ENCODE measurements around the gene MRPL21. TPM values are rescaled to one million over a fixed set of nuclear protein-coding genes. Genes with fewer than 3 reads are reported as not detected.

MRPL21 gene
- total RNA-seq, 4 donors from 2014 or later = 9.0 to 121 (median 52.8) TPM

GRCh38 chr11:68843703-68844312 lies 59.8 kb downstream of the MRPL21 start:
- WGBS, 2 donors (ENCODE audit: low coverage in 1 of 2) = 5% methylated on average over 51 of the region's 54 CpGs; no CpG with 5 or more reads in 1 of the 2 donors
- intact Hi-C loops (cut with DNase I; ENCODE audit: low total_unique reads) (no loop called here), in situ Hi-C loops (cut with MboI; ENCODE audit: low pct_ligation_motif_present in 1 of 4, low pct_unique_long_range_greater_than_20kb in 1 of 4, low sequenced_read_pairs in 3 of 4) (no loop called here)
- H3K27ac ChIP-seq = peak overlapping the region; percentile 74 to 99 (median 94)
- H3K27me3 ChIP-seq = no peaks in the 10 kb centered on the region
- H3K4me3 ChIP-seq = peak overlapping the region; percentile 4 to 91 (median 32)
- TF ChIP-seq EP300 (IDR thresholded peaks at IDR 0.05; ENCODE audit: low read depth) = no peak
- peak; percentile 58 to 79 (median 77) for TF ChIP-seq POLR2AphosphoS5 (IDR thresholded peaks at IDR 0.05)
- TF ChIP-seq CTCF (IDR thresholded peaks at IDR 0.05) = peak; percentile 66 to 96 (median 71)
- peak; percentile 32 for TF ChIP-seq POLR2A (IDR thresholded peaks at IDR 0.05)
- no peaks in the 10 kb centered on the region for H3K36me3 ChIP-seq
- DNase-seq = peak; percentile 95
- H3K4me1 ChIP-seq = peaks cover 12 to 44% (median 37%) of the 10 kb centered on the region in 4 donors
- no peaks in the 10 kb centered on the region for H3K9me3 ChIP-seq

GRCh38 chr11:68843052-68843561 lies 60.5 kb downstream of the MRPL21 start:
- 22% methylated on average over 23 of the region's 23 CpGs; no CpG with 5 or more reads in 1 of the 2 donors for WGBS, 2 donors (ENCODE audit: low coverage in 1 of 2)
- in situ Hi-C loops (cut with MboI; ENCODE audit: low pct_ligation_motif_present in 1 of 4, low pct_unique_long_range_greater_than_20kb in 1 of 4, low sequenced_read_pairs in 3 of 4) = no loop called here
- DNase-seq = peak; percentile 68
- TF ChIP-seq EP300 (IDR thresholded peaks at IDR 0.05; ENCODE audit: low read depth) (no peak), POLR2A (IDR thresholded peaks at IDR 0.05) (no peak), CTCF (IDR thresholded peaks at IDR 0.05) (no peak), POLR2AphosphoS5 (IDR thresholded peaks at IDR 0.05) (no peak)
- H3K4me3 ChIP-seq = peak overlapping the region in 3 of 4 donors; percentile 19 to 91 (median 57)
- intact Hi-C loops (cut with DNase I; ENCODE audit: low total_unique reads) = no loop called here
- H3K9me3 ChIP-seq = no peaks in the 10 kb centered on the region
- peaks cover 14 to 51% (median 44%) of the 10 kb centered on the region in 4 donors for H3K4me1 ChIP-seq
- H3K27me3 ChIP-seq = no peaks in the 10 kb centered on the region
- peak overlapping the region; percentile 74 to 99 (median 94) for H3K27ac ChIP-seq
- H3K36me3 ChIP-seq = no peaks in the 10 kb centered on the region

GRCh38 chr11:68842427-68843051 lies 61.1 kb downstream of the MRPL21 start:
- WGBS, 2 donors (ENCODE audit: low coverage in 1 of 2) = 48% methylated on average over 25 of the region's 25 CpGs; no CpG with 5 or more reads in 1 of the 2 donors
- no peak for DNase-seq
- Histone ChIP-seq H3K27ac (peak overlapping the region; percentile 89 to 99 (median 99)), H3K9me3 (no peaks in the 10 kb centered on the region), H3K4me3 (peak overlapping the region; percentile 19 to 91 (median 62)), H3K4me1 (peaks cover 20 to 57% (median 50%) of the 10 kb centered on the region in 4 donors), H3K27me3 (no peaks in the 10 kb centered on the region), H3K36me3 (no peaks in the 10 kb centered on the region)
- no peak for TF ChIP-seq POLR2A (IDR thresholded peaks at IDR 0.05)
- no peak for TF ChIP-seq CTCF (IDR thresholded peaks at IDR 0.05)
- TF ChIP-seq POLR2AphosphoS5 (IDR thresholded peaks at IDR 0.05) = no peak
- TF ChIP-seq EP300 (IDR thresholded peaks at IDR 0.05; ENCODE audit: low read depth) = no peak
- in situ Hi-C loops (cut with MboI; ENCODE audit: low pct_ligation_motif_present in 1 of 4, low pct_unique_long_range_greater_than_20kb in 1 of 4, low sequenced_read_pairs in 3 of 4) = no loop called here
- intact Hi-C loops (cut with DNase I; ENCODE audit: low total_unique reads) = no loop called here

GRCh38 chr11:68841718-68842426 lies 61.8 kb downstream of the MRPL21 start, which contains the start of gene CPT1A:
CPT1A (minus strand) TSS chr11:68841916; CDS start chr11:68815474, 26,442 bp downstream.
- WGBS, 2 donors (ENCODE audit: low coverage in 1 of 2) = 15% methylated on average over 30 of the region's 82 CpGs; no CpG with 5 or more reads in 1 of the 2 donors
- no peaks in the 10 kb centered on the region for H3K9me3 ChIP-seq
- H3K27ac ChIP-seq = peak within 1 kb of the TSS; percentile 89 to 99 (median 99)
- DNase-seq = peak; percentile 90
- no peaks in the 10 kb centered on the region for H3K27me3 ChIP-seq
- peaks cover 27 to 63% (median 56%) of the 10 kb centered on the region in 4 donors for H3K4me1 ChIP-seq
- H3K36me3 ChIP-seq = no peaks in the 10 kb centered on the region
- peak; percentile 5 for TF ChIP-seq POLR2A (IDR thresholded peaks at IDR 0.05)
- TF ChIP-seq CTCF (IDR thresholded peaks at IDR 0.05) = peak in 1 of 5 experiments; percentile 7
- TF ChIP-seq EP300 (IDR thresholded peaks at IDR 0.05; ENCODE audit: low read depth) = no peak
- TF ChIP-seq POLR2AphosphoS5 (IDR thresholded peaks at IDR 0.05) = peak; percentile 71 to 96 (median 91)
- intact Hi-C loops (cut with DNase I; ENCODE audit: low total_unique reads) (no loop called here), in situ Hi-C loops (cut with MboI; ENCODE audit: low pct_ligation_motif_present in 1 of 4, low pct_unique_long_range_greater_than_20kb in 1 of 4, low sequenced_read_pairs in 3 of 4) (no loop called here)
- H3K4me3 ChIP-seq = peak within 1 kb of the TSS; percentile 57 to 91 (median 77)
